ENCODE data around the gene TPPP3. TPM values are rescaled to one million over a fixed set of nuclear protein-coding genes. Genes with fewer than 3 reads are reported as not detected.
A peak's percentile ranks its signal among the peaks of the same experiment; 100 is the strongest.
"Not testable (repeated sequence)": the region's sequence is repeated elsewhere in the genome, so short reads cannot be mapped to it uniquely, and the experiment has no call there.

The TPPP3 gene
- total and polyA plus RNA-seq, 8 donors, result 79.2 to 403 (median 335) TPM

DNA sequence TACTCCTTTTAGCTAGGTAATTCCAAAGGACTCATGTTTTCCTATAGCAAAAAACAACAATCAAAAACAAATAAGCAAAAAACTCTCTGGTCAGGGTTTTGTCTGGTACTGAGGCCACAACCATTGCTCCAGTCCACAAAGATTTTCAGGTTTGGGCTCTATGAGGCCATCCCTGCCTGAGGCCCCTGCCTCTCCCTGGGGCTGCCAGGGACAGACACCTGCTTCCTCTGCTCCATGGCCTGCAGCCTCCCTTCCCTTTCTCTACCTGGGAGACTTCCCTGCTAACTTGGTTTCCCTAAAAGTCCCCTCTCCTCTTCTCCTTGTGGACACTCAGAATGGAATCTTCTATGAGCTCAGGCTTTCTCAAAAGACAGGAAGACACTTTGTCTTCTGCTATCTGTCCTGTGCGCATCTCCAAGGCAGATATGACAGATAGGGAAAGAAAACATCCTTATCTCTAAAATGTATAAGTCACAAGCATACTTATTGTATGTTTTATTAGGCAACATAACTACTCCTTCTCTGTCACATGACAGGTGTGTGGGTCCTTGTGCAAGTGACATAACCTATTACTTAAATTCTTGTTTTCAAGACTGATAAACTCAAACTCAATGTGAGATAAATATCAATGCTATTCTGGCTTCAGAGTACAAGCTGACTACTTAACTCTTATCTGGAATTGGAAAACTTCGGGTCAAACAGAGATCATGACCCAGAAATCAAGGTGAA lies 24.2 kb upstream of the TPPP3 start:
- Histone ChIP-seq H3K27ac (no peak overlapping the region), H3K36me3 (no peaks in the 10 kb centered on the region), H3K27me3 (peaks cover 0 to 21% of the 10 kb centered on the region in 2 donors), H3K4me1 (peaks cover 3 to 28% of the 10 kb centered on the region in 2 donors), H3K9me3 (no peaks in the 10 kb centered on the region), H3K4me3 (no peak overlapping the region)
- intact Hi-C loops (cut with DNase I), result no loop called here
- ATAC-seq, result no peak
- TF ChIP-seq, protein P1, sequence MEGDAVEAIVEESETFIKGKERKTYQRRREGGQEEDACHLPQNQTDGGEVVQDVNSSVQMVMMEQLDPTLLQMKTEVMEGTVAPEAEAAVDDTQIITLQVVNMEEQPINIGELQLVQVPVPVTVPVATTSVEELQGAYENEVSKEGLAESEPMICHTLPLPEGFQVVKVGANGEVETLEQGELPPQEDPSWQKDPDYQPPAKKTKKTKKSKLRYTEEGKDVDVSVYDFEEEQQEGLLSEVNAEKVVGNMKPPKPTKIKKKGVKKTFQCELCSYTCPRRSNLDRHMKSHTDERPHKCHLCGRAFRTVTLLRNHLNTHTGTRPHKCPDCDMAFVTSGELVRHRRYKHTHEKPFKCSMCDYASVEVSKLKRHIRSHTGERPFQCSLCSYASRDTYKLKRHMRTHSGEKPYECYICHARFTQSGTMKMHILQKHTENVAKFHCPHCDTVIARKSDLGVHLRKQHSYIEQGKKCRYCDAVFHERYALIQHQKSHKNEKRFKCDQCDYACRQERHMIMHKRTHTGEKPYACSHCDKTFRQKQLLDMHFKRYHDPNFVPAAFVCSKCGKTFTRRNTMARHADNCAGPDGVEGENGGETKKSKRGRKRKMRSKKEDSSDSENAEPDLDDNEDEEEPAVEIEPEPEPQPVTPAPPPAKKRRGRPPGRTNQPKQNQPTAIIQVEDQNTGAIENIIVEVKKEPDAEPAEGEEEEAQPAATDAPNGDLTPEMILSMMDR (IDR thresholded peaks at IDR 0.05), result no peak
- DNase-seq, result no peak

- Histone ChIP-seq H3K27ac (peak within 1 kb of the TSS; percentile 74 to 81), H3K27me3 (peaks cover 0 to 21% of the 10 kb centered on the region in 2 donors), H3K4me3 (peak within 1 kb of the TSS; percentile 57 to 76), H3K9me3 (no peaks in the 10 kb centered on the region), H3K4me1 (peaks cover 3 to 28% of the 10 kb centered on the region in 2 donors), H3K36me3 (no peaks in the 10 kb centered on the region)
- intact Hi-C loops (cut with DNase I), result no loop called here
- peak; percentile 99 for ATAC-seq
- DNase-seq, result peak; percentile 59 to 93 (median 82)
- TF ChIP-seq, protein P1 (IDR thresholded peaks at IDR 0.05), result peak; percentile 41 to 47
These were observed 22.8 kb upstream of the TPPP3 start, which contains the start of gene ZDHHC1 for GRCh38 chr16:67415872-67416793. Gene ZDHHC1 (minus strand): TSS chr16:67416477. CDS start chr16:67407775, 8,702 bp downstream.

DNA sequence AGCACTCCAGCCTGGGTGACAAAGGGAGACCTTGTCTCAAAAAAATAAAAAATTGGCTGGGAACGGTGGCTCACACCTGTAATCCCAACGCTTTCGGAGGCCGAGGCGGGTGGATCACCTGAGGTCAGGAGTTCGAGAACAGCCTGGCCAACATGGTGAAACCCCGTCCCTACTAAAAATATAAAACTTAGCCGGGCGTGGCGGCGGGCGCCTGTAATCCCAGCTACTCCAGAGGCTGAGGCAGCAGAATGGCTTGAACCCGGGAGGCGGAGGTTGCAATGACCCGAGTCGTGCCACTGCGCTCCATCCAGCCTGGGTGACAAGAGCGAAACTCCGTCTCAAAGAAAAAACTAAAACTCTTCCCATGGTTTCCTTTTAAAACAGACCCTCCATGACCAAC lies 22.1 kb upstream of the TPPP3 start:
- Histone ChIP-seq H3K4me3 (peak overlapping the region; percentile 57 to 76), H3K27ac (peak overlapping the region; percentile 74 to 81), H3K27me3 (peaks cover 0 to 21% of the 10 kb centered on the region in 2 donors), H3K4me1 (peaks cover 3 to 28% of the 10 kb centered on the region in 2 donors)
- intact Hi-C loops (cut with DNase I); H3K9me3 ChIP-seq; DNase-seq; H3K36me3 ChIP-seq; ATAC-seq: not testable (repeated sequence)

DNA sequence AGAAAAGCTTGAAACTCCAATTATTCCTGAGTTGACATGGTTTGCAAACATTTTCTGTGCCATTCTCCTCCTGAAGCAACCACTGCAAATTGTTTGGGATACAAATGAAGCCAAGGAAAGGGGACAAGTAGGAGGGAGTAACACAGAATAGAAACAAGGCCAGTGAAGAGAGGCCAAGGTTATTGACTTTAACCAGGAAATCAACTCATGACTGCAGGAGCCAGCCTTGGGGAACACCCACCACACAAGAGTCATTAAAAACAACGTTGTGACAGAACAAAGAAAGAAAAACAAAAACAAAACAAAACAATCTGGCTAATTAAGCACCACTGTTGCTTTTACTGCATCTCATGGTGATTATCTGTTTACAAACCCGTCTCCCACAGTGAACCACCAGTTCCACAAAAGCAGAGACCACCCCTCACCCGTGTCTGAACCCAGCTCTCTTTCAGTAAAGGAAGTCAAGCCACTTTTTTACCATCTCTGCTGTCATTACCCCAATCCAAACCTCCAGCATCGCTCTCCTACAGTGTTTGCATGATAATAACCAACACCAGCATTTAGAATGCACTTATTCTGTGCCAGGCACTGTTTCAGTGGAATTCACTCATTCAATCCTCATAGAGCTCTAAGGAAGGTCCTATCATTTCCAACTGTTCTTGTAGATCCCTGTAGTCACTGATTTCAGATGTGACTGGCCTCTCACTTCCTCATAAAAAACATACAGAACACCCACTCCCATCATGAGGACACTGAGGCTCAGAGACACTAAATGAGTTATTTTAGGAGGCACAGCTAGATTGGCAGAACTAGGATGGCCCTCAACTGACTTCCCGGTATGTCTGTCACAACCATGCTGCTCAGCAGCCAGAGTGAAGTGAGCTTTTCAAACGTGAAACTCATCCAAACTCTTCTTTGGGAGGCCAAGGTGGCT lies 20.9 kb upstream of the TPPP3 start:
- Histone ChIP-seq H3K36me3 (no peaks in the 10 kb centered on the region), H3K27ac (no peak overlapping the region), H3K4me3 (no peak overlapping the region), H3K4me1 (peaks cover 3 to 28% of the 10 kb centered on the region in 2 donors), H3K9me3 (no peaks in the 10 kb centered on the region), H3K27me3 (peaks cover 0 to 21% of the 10 kb centered on the region in 2 donors)
- intact Hi-C loops (cut with DNase I), result no loop called here
- TF ChIP-seq, protein P1 (IDR thresholded peaks at IDR 0.05), result no peak
- DNase-seq, result no peak
- ATAC-seq, result no peak

GRCh38 chr16:67412294-67412693 lies 19.0 kb upstream of the TPPP3 start:
- intact Hi-C loops (cut with DNase I), result no loop called here
- no peak for ATAC-seq
- TF ChIP-seq, protein P1 (IDR thresholded peaks at IDR 0.05), result no peak
- Histone ChIP-seq H3K27me3 (peaks cover 0 to 19% of the 10 kb centered on the region in 2 donors), H3K27ac (no peak overlapping the region), H3K36me3 (no peaks in the 10 kb centered on the region), H3K9me3 (no peaks in the 10 kb centered on the region), H3K4me3 (no peak overlapping the region), H3K4me1 (peaks cover 3 to 32% of the 10 kb centered on the region in 2 donors)
- DNase-seq, result no peak
